OCI-LY1 (cell line): ENCODE results near the gene DPYSL3.

ENCODE experiments used
- H2AFZ ChIP-seq: fragments of 200-600 bp; sonication (generic), shearing (Covaris generic); 2 replicates; pipeline ENCODE4 v1.6.0; 2014; ENCODE audit warnings: antibody characterized with exemption, mild to moderate bottlenecking, low read length
- H3F3A ChIP-seq: fragments of 200-600 bp; sonication (generic), shearing (Covaris generic); 2 replicates; pipeline ENCODE4 v1.6.0; 2014; ENCODE audit warnings: mild to moderate bottlenecking, antibody characterized with exemption, low read length, moderate library complexity; ENCODE audit not compliant: insufficient read depth
- H3K27ac ChIP-seq: fragments of 200-600 bp; sonication (generic); 2 replicates; pipeline ENCODE4 v1.5.1; 2014; ENCODE audit warnings: low read length, mixed run types, mild to moderate bottlenecking, low read depth; ENCODE audit not compliant: poor library complexity, severe bottlenecking
- H3K27me3 ChIP-seq: fragments of 200-600 bp; sonication (generic); 2 replicates; pipeline ENCODE4 v1.6.0; 2014; ENCODE audit warnings: antibody characterized with exemption, mild to moderate bottlenecking, low read length, moderate library complexity; ENCODE audit not compliant: insufficient read depth
- H3K36me3 ChIP-seq: fragments of 200-600 bp; sonication (generic); 2 replicates; pipeline ENCODE4 v1.6.1; 2014; ENCODE audit warnings: mild to moderate bottlenecking, antibody characterized with exemption, low read length, moderate library complexity, mixed read lengths; ENCODE audit not compliant: insufficient read depth
- H3K4me1 ChIP-seq: fragments of 200-600 bp; sonication (generic); 2 replicates; pipeline ENCODE4 v1.5.1; 2014; ENCODE audit warnings: mild to moderate bottlenecking, low read length, moderate library complexity; ENCODE audit not compliant: insufficient read depth, severe bottlenecking
- H3K4me2 ChIP-seq: fragments of 200-600 bp; sonication (generic), shearing (Covaris generic); 2 replicates; pipeline ENCODE4 v1.6.1; 2014; ENCODE audit warnings: low read length
- H3K4me3 ChIP-seq: fragments of 200-600 bp; sonication (generic); 2 replicates; pipeline ENCODE4 v1.5.1; 2014; ENCODE audit warnings: low read length, low read depth, mild to moderate bottlenecking, mixed read lengths; ENCODE audit not compliant: poor library complexity, severe bottlenecking
- H3K79me2 ChIP-seq: fragments of 200-600 bp; shearing (Covaris generic); 2 replicates; pipeline ENCODE4 v1.6.1; 2016; ENCODE audit warnings: mixed run types, low read length, mixed read lengths; ENCODE audit not compliant: insufficient read depth
- H3K9ac ChIP-seq: fragments of 200-600 bp; sonication (generic), shearing (Covaris generic); 2 replicates; pipeline ENCODE4 v1.6.1; 2014; ENCODE audit warnings: mild to moderate bottlenecking, low read length, mixed read lengths
- H3K9me2 ChIP-seq: fragments of 200-600 bp; sonication (generic), shearing (Covaris generic); 2 replicates; pipeline ENCODE4 v1.6.1; 2014; ENCODE audit warnings: low read depth, mild to moderate bottlenecking, low read length, mixed read lengths
- H3K9me3 ChIP-seq: fragments of 200-600 bp; shearing (Covaris generic); 2 replicates; pipeline ENCODE4 v1.6.1; 2014; ENCODE audit warnings: low read length, mixed read lengths
- H4K20me1 ChIP-seq: fragments of 200-600 bp; sonication (generic), shearing (Covaris generic); 2 replicates; pipeline ENCODE4 v1.6.0; 2016; ENCODE audit warnings: mild to moderate bottlenecking, low read length; ENCODE audit not compliant: insufficient read depth
- CTCF ChIP-seq: fragments of 200-600 bp; sonication (generic), shearing (Covaris generic); IDR thresholded peaks from 2 replicates; pipeline ENCODE4 v1.5.1; 2017; ENCODE audit warnings: mild to moderate bottlenecking, antibody characterized with exemption, low read length, moderate library complexity, mixed read lengths
- EZH2 ChIP-seq: fragments of 200-600 bp; sonication (generic), shearing (Covaris generic); IDR thresholded peaks from 2 replicates; pipeline ENCODE4 v1.8.0; 2017; ENCODE audit warnings: borderline replicate concordance, mixed run types, mild to moderate bottlenecking, antibody characterized with exemption, low read length, moderate library complexity, mixed read lengths

Gene DPYSL3

GRCh38 chr5:147448766-147449165, 61.1 kb downstream of the DPYSL3 start:
- no peaks in the 10 kb centered on the region for H3K27me3 ChIP-seq
- H3K9ac ChIP-seq = no peak overlapping the region
- H3K79me2 ChIP-seq = no peaks in the 10 kb centered on the region
- H3F3A ChIP-seq = no peaks in the 10 kb centered on the region
- no peak overlapping the region for H2AFZ ChIP-seq
- H3K4me3 ChIP-seq = no peak overlapping the region
- no peaks in the 10 kb centered on the region for H3K4me1 ChIP-seq
- H3K9me3 ChIP-seq = no peaks in the 10 kb centered on the region
- H4K20me1 ChIP-seq = no peaks in the 10 kb centered on the region
- no peaks in the 10 kb centered on the region for H3K9me2 ChIP-seq
- no peak for TF ChIP-seq EZH2
- TF ChIP-seq CTCF = no peak
- no peak overlapping the region for H3K27ac ChIP-seq
- no peaks in the 10 kb centered on the region for H3K36me3 ChIP-seq
- H3K4me2 ChIP-seq = no peak overlapping the region

GRCh38 chr5:147446523-147446922, 63.3 kb downstream of the DPYSL3 start:
- TF ChIP-seq CTCF (no peak), EZH2 (no peak)
- H3K36me3 ChIP-seq = no peaks in the 10 kb centered on the region
- H3K9me3 ChIP-seq = no peaks in the 10 kb centered on the region
- H3K27ac ChIP-seq = no peak overlapping the region
- H3K79me2 ChIP-seq = no peaks in the 10 kb centered on the region
- H3K9ac ChIP-seq = no peak overlapping the region
- no peaks in the 10 kb centered on the region for H3K27me3 ChIP-seq
- H3F3A ChIP-seq = no peaks in the 10 kb centered on the region
- no peaks in the 10 kb centered on the region for H4K20me1 ChIP-seq
- H3K9me2 ChIP-seq = no peaks in the 10 kb centered on the region
- H3K4me3 ChIP-seq = no peak overlapping the region
- H3K4me2 ChIP-seq = no peak overlapping the region
- H2AFZ ChIP-seq = no peak overlapping the region
- H3K4me1 ChIP-seq = no peaks in the 10 kb centered on the region

- Histone ChIP-seq H3K4me1 (no peaks in the 10 kb centered on the region), H3K9ac (no peak overlapping the region), H4K20me1 (no peaks in the 10 kb centered on the region), H3K4me2 (no peak overlapping the region), H3K4me3 (no peak overlapping the region), H3K27me3 (no peaks in the 10 kb centered on the region), H3F3A (no peaks in the 10 kb centered on the region), H3K9me2 (no peaks in the 10 kb centered on the region), H3K79me2 (no peaks in the 10 kb centered on the region), H3K36me3 (no peaks in the 10 kb centered on the region), H2AFZ (no peak overlapping the region), H3K9me3 (no peaks in the 10 kb centered on the region), H3K27ac (no peak overlapping the region)
- TF ChIP-seq EZH2 (no peak), CTCF (no peak)
Observed at GRCh38 chr5:147445917-147446316, 64.0 kb downstream of the DPYSL3 start.
